Measurements from ENCODE around the gene XRCC4. TPM values are rescaled to one million over a fixed set of nuclear protein-coding genes. Genes with fewer than 3 reads are reported as not detected.

The XRCC4 gene
- total RNA-seq, 1 experiment from 2014 or later = 10.8 TPM

DNA sequence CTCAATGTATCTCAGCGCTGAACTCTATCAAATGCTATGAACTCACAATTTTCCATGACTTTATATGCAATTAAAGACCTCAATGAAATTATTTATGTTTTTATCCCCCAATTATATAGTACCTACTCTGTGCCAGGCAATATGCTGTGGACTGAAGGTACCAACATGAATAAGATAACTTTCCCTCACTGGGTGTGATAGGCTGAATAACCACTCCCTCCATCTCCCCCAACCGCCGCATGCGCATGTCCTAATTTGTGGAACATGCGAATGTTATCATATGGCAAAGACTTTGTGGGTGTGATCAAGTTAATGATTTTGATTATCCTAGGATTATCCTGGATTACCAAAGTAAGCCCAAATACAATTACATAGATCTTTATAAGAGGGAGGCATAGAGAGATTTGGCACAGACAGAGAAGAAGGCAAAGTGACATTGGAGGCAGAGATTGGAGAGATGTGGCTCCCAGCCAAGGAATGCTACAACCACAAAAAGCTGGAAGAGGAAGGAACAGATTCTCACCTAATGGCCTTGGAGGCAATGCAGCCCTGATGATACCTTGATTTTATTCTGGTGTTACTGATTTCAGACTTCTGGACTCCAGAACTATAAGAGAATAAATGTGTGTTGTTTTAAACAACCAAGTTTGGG, 245.1 kb downstream of the XRCC4 start:
- Histone ChIP-seq H2AK5ac (ENCODE audit: insufficient read length, low read length) (no peak overlapping the region), H3K79me1 (ENCODE audit: insufficient read depth, low read depth, low read length, poor library complexity, severe bottlenecking) (no peaks in the 10 kb centered on the region), H2BK5ac (ENCODE audit: insufficient read length, low read length) (no peak overlapping the region), H2BK12ac (ENCODE audit: insufficient read length, low read depth, low read length) (no peak overlapping the region), H3K27me3 (ENCODE audit: insufficient read depth, low read length) (no peaks in the 10 kb centered on the region), H3K23ac (ENCODE audit: insufficient read length, low read depth, low read length) (no peak overlapping the region), H3K23me2 (ENCODE audit: insufficient read length, low read depth, low read length, poor library complexity, severe bottlenecking) (no peaks in the 10 kb centered on the region), H2BK15ac (ENCODE audit: low read depth, low read length) (no peak overlapping the region), H3K79me2 (ENCODE audit: insufficient read depth, low read length) (no peaks in the 10 kb centered on the region), H2BK120ac (ENCODE audit: low read depth, low read length, poor library complexity, severe bottlenecking) (no peak overlapping the region), H3K56ac (ENCODE audit: insufficient read length, low read depth, low read length) (no peak overlapping the region), H2AFZ (ENCODE audit: low read length) (no peak overlapping the region), H2BK20ac (ENCODE audit: low read depth, low read length, poor library complexity, severe bottlenecking) (no peak overlapping the region), H4K91ac (ENCODE audit: insufficient read length, low read depth, low read length) (no peak overlapping the region), H3K4ac (ENCODE audit: low read depth, low read length) (no peak overlapping the region), H4K5ac (ENCODE audit: insufficient read length, low read depth, low read length) (no peak overlapping the region), H3K4me1 (ENCODE audit: insufficient read depth, low read length) (no peaks in the 10 kb centered on the region), H3K27ac (ENCODE audit: insufficient read length, low read depth, low read length) (no peak overlapping the region), H4K8ac (replicated peaks; ENCODE audit: insufficient read length, low read depth, low read length) (no peak overlapping the region), H4K20me1 (ENCODE audit: control insufficient read depth, insufficient read depth, insufficient read length) (no peaks in the 10 kb centered on the region), H3T11ph (ENCODE audit: low read length) (no peak overlapping the region), H3K9me3 (ENCODE audit: control insufficient read depth, low read depth, low read length) (no peaks in the 10 kb centered on the region), H3K9ac (ENCODE audit: extremely low read depth, insufficient read length, low read length) (no peak overlapping the region), H3K4me2 (ENCODE audit: insufficient read depth, insufficient read length, low read length) (no peak overlapping the region), H3K18ac (ENCODE audit: insufficient read length, low read depth, low read length) (no peak overlapping the region), H3K14ac (ENCODE audit: insufficient read depth, low read length) (no peak overlapping the region)
- Mint-ChIP-seq H3K27me3 (ENCODE audit: low read depth) (no peaks in the 10 kb centered on the region), H3K4me1 (no peaks in the 10 kb centered on the region; a peak in 1 of 4 replicates), H3K9me3 (no peaks in the 10 kb centered on the region), H3K27ac (no peak overlapping the region; a peak in 1 of 7 replicates), H3K4me3 (no peak overlapping the region), H3K36me3 (ENCODE audit: insufficient read depth in 1 of 3, low read depth in 3 of 3) (no peaks in the 10 kb centered on the region)
- TF ChIP-seq, protein P1, sequence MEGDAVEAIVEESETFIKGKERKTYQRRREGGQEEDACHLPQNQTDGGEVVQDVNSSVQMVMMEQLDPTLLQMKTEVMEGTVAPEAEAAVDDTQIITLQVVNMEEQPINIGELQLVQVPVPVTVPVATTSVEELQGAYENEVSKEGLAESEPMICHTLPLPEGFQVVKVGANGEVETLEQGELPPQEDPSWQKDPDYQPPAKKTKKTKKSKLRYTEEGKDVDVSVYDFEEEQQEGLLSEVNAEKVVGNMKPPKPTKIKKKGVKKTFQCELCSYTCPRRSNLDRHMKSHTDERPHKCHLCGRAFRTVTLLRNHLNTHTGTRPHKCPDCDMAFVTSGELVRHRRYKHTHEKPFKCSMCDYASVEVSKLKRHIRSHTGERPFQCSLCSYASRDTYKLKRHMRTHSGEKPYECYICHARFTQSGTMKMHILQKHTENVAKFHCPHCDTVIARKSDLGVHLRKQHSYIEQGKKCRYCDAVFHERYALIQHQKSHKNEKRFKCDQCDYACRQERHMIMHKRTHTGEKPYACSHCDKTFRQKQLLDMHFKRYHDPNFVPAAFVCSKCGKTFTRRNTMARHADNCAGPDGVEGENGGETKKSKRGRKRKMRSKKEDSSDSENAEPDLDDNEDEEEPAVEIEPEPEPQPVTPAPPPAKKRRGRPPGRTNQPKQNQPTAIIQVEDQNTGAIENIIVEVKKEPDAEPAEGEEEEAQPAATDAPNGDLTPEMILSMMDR (conservative IDR thresholded peaks at IDR 0.05) = no peak
- no peak for DNase-seq
- no CpG with 5 or more reads among the region's 5 CpGs for WGBS (ENCODE audit: extremely low coverage, insufficient read length, low lambda C conversion rate)
